CD4-positive, alpha-beta T cell (primary cell): ENCODE data around the gene MYH3. TPM values are rescaled to one million over a fixed set of nuclear protein-coding genes. Genes with fewer than 3 reads are reported as not detected.

ENCODE experiments used
- ATAC-seq: fragments of 200-7000 bp; cut with Tn5 transposase; one replicate; pipeline ENCODE4 v1.10.0; 2022; ENCODE audit warnings: mild to moderate bottlenecking; ENCODE audit not compliant: poor library complexity
- CTCF ChIA-PET: fragments of 350-600 bp; sonication (Branson Sonifier 250); formaldehyde crosslinking; loops from one replicate; lab custom pipeline; 2021; ENCODE audit warnings: antibody characterized with exemption, inconsistent platforms; lab: Charles Lee
- POLR2A ChIA-PET: fragments of 350-600 bp; sonication (Branson Sonifier 250); formaldehyde crosslinking; loops from one replicate; lab custom pipeline; 2021; ENCODE audit warnings: antibody characterized with exemption, inconsistent platforms; lab: Charles Lee
- DNase-seq, 14 experiments: peaks; one replicate each; pipeline ENCODE4 v3.0.0-alpha.2; 2013 to 2020; ENCODE audit warnings: mixed read lengths in 2 of 14
- H3K27ac ChIP-seq, 2 donors: one replicate each; pipeline versions ENCODE4 v1.5.1 to v1.7.0; 2013; ENCODE audit warnings: low read length in 2 of 2, low read depth in 1 of 2, mild to moderate bottlenecking in 1 of 2
- H3K27me3 ChIP-seq, 2 experiments: 1 replicate in 1 of 2; 2 replicates in 1 of 2; pipeline versions ENCODE4 v1.6.1 to v1.7.0; 2013; ENCODE audit warnings: low read length in 2 of 2, control low read depth in 1 of 2, mild to moderate bottlenecking in 1 of 2, moderate library complexity in 1 of 2; ENCODE audit not compliant: insufficient read depth in 2 of 2, control insufficient read depth in 1 of 2
- H3K36me3 ChIP-seq: one replicate; pipeline ENCODE4 v1.6.1; 2013; ENCODE audit warnings: low read length, control low read depth; ENCODE audit not compliant: insufficient read depth
- H3K4me1 ChIP-seq: one replicate; pipeline ENCODE4 v1.6.1; 2013; ENCODE audit warnings: low read length, control low read depth; ENCODE audit not compliant: insufficient read depth
- H3K4me3 ChIP-seq: one replicate; pipeline ENCODE4 v1.5.1; 2013; ENCODE audit warnings: mild to moderate bottlenecking, low read length, moderate library complexity
- H3K9me3 ChIP-seq, 2 experiments: 1 replicate in 1 of 2; 2 replicates in 1 of 2; pipeline versions ENCODE4 v1.6.1 to v1.7.0; 2013; ENCODE audit warnings: low read length in 2 of 2, mild to moderate bottlenecking in 2 of 2, control low read depth in 1 of 2, moderate library complexity in 1 of 2; ENCODE audit not compliant: control insufficient read depth in 1 of 2, insufficient read depth in 1 of 2
- H3K27ac Mint-ChIP-seq: one replicate; pipeline ENCODE4 v1.8.0; 2020; ENCODE audit warnings: mixed read lengths
- H3K27me3 Mint-ChIP-seq: one replicate; pipeline ENCODE4 v1.8.0; 2021; ENCODE audit warnings: mixed read lengths
- H3K36me3 Mint-ChIP-seq: one replicate; pipeline ENCODE4 v1.8.0; 2021; ENCODE audit warnings: low read depth, mixed read lengths
- H3K4me1 Mint-ChIP-seq: one replicate; pipeline ENCODE4 v1.8.0; 2021; ENCODE audit warnings: low read depth, mixed read lengths
- H3K4me3 Mint-ChIP-seq: one replicate; pipeline ENCODE4 v1.8.0; 2020; ENCODE audit warnings: mild to moderate bottlenecking, mixed read lengths
- H3K9me3 Mint-ChIP-seq: one replicate; pipeline ENCODE4 v1.8.0; 2020; ENCODE audit warnings: mixed read lengths
- intact Hi-C, 2 experiments: fragments of 100-400 bp; cut with DNase I in 1 of 2; cut with micrococcal nuclease in 1 of 2; formaldehyde crosslinking; loops; one replicate each; pipeline versions ENCODE4 v1.15.1 to v1.9.0; 2023 to 2025; cut with DNase I, micrococcal nuclease
- total RNA-seq, 174 experiments: library from RNA in 2 of 174; stranded (reverse) in 2 of 174; gene quantifications; one replicate each; pipeline ENCODE4 v1.2.3 and lab custom pipeline; 2021 to 2026
- TF ChIP-seq, protein P1 (sequence below): fragments of 200-600 bp; IDR thresholded peaks from one replicate; pipeline ENCODE4 v1.8.0; 2022; ENCODE audit warnings: antibody characterized with exemption, mild to moderate bottlenecking

The MYH3 gene
- total RNA-seq, 2 experiments from 2014 or later, result 5.4 to 5.6 TPM

DNA sequence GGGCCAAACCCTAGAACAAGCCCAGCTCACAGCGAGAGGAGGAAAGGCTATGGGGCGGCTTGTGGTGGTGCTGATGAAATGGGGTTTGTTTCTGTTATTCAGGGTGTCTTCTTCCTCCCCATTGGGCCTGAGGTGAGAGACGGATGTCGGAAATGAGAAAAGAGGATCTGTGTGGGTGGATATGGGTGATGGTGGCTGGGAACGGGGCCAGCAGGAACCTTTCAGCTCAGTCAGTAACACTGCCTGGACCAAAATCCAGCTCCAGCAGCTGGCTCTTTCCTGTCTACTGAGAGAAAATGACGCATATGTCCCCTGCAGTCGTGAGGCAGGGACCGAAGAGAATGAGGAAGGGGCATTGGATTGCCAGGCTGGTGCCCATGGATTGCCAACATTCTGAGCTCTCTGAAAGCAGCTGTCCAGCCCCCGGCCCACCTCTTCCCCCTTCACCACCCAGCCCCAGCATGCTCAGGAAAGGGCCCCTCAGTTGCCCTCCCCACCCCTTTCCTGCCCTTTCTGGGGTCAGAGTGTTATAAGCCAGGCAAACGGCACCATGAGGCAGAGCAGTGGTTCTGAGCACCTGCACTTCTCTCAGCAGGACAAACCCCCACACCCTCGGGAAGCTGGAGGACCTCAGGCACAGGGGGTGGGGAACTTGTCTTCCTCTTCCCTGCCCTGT, 4.0 kb downstream of the MYH3 start:
- H3K4me3 Mint-ChIP-seq, result no peak overlapping the region
- H3K4me1 ChIP-seq, result peaks cover 9% of the 10 kb centered on the region
- peaks cover 9% of the 10 kb centered on the region for H3K36me3 Mint-ChIP-seq
- no peaks in the 10 kb centered on the region for H3K27me3 ChIP-seq
- H3K27me3 Mint-ChIP-seq, result no peaks in the 10 kb centered on the region
- TF ChIP-seq, protein P1, sequence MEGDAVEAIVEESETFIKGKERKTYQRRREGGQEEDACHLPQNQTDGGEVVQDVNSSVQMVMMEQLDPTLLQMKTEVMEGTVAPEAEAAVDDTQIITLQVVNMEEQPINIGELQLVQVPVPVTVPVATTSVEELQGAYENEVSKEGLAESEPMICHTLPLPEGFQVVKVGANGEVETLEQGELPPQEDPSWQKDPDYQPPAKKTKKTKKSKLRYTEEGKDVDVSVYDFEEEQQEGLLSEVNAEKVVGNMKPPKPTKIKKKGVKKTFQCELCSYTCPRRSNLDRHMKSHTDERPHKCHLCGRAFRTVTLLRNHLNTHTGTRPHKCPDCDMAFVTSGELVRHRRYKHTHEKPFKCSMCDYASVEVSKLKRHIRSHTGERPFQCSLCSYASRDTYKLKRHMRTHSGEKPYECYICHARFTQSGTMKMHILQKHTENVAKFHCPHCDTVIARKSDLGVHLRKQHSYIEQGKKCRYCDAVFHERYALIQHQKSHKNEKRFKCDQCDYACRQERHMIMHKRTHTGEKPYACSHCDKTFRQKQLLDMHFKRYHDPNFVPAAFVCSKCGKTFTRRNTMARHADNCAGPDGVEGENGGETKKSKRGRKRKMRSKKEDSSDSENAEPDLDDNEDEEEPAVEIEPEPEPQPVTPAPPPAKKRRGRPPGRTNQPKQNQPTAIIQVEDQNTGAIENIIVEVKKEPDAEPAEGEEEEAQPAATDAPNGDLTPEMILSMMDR, result no peak
- no peak overlapping the region for H3K4me3 ChIP-seq
- no peak overlapping the region for H3K27ac ChIP-seq
- ChIA-PET CTCF (interaction anchor here (0.7 kb wide), 1 partner anchor 43 kb away, joined by 8 read pairs; no protein-coding TSS in a partner anchor), POLR2A (no interaction called here)
- peaks cover 18% of the 10 kb centered on the region for H3K4me1 Mint-ChIP-seq
- H3K27ac Mint-ChIP-seq, result no peak overlapping the region
- no peaks in the 10 kb centered on the region for H3K9me3 ChIP-seq
- ATAC-seq (peak; percentile 55), DNase-seq (peak in 3 of 14 experiments; percentile 6 to 11 (median 7))
- no peaks in the 10 kb centered on the region for H3K36me3 ChIP-seq
- intact Hi-C loops, result no loop called here
- no peaks in the 10 kb centered on the region for H3K9me3 Mint-ChIP-seq

DNA sequence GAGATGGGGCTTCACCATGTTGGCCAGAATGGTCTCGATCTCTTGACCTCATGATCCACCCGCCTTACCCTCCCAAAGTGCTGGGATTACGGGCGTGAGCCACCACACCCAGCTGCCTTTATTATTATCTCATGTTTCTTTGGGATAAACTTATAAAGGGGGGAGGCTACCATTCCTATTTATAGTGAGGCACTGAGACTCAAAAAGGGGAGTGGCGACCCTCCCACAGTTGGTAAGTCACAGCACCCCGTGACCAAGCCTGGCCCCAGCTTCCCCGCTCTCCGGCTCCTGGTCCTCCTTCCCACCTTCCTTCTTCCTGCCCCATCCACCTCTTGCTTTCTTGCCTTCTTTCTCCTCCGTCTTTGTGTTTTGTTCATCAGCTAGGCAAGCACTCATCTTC, 5.2 kb downstream of the MYH3 start:
- Mint-ChIP-seq H3K27ac (no peak overlapping the region), H3K36me3 (peaks cover 15% of the 10 kb centered on the region), H3K4me3 (no peak overlapping the region), H3K4me1 (peaks cover 18% of the 10 kb centered on the region), H3K9me3 (no peaks in the 10 kb centered on the region), H3K27me3 (no peaks in the 10 kb centered on the region)
- POLR2A ChIA-PET, result no interaction called here
- Histone ChIP-seq H3K27me3 (no peaks in the 10 kb centered on the region), H3K4me1 (peaks cover 9% of the 10 kb centered on the region), H3K4me3 (no peak overlapping the region), H3K9me3 (no peaks in the 10 kb centered on the region), H3K36me3 (no peaks in the 10 kb centered on the region), H3K27ac (no peak overlapping the region)
- CTCF ChIA-PET, result no interaction called here
- intact Hi-C loops, result no loop called here
- DNase-seq (no peak), ATAC-seq (no peak)
- TF ChIP-seq, protein P1, result no peak

DNA sequence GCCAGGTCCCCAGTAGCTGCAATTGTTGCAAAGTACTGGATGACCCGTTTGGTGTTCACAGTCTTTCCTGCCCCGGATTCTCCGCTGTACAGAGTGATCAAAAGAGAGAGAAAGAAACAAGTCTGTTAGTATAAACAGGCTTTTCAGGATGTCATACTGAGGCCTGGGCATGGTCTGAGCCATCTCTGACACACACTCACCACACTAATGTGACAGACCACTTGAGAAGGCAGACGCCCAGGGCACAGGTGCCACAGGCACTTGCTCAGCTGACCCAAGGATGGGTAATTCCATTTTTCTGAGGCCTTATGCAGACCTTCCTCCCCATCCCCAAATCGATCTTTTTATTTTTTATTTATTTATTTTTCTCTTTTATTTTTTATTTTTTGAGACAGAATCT, 7.5 kb downstream of the MYH3 start:
- H3K27me3 ChIP-seq, result no peaks in the 10 kb centered on the region
- no peak overlapping the region for H3K4me3 ChIP-seq
- Mint-ChIP-seq H3K4me1 (peaks cover 18% of the 10 kb centered on the region), H3K36me3 (peaks cover 24% of the 10 kb centered on the region), H3K9me3 (no peaks in the 10 kb centered on the region), H3K4me3 (no peak overlapping the region), H3K27me3 (no peaks in the 10 kb centered on the region), H3K27ac (no peak overlapping the region)
- ATAC-seq, result no peak
- H3K9me3 ChIP-seq, result no peaks in the 10 kb centered on the region
- no peak overlapping the region for H3K27ac ChIP-seq
- H3K4me1 ChIP-seq, result peaks cover 13% of the 10 kb centered on the region
- no peak for DNase-seq
- H3K36me3 ChIP-seq, result no peaks in the 10 kb centered on the region
- CTCF ChIA-PET, result no interaction called here
- TF ChIP-seq, protein P1, result no peak
- POLR2A ChIA-PET, result no interaction called here
- intact Hi-C loops, result loop anchor here (5.0 to 10.0 kb wide), 2 partner anchors 85 to 993 kb away; partner anchors contain the start of gene TMEM220 (in 1 of the 2)
